Stomach (tissue), 9 donors: ENCODE results near the gene TMEM92. TPM values are rescaled to one million over a fixed set of nuclear protein-coding genes. Genes with fewer than 3 reads are reported as not detected.

Experiments
- DNase-seq, 2 donors: peaks; one replicate each; pipeline versions ENCODE4 v3.0.0 to v3.0.0-alpha.2; 2013 to 2019
- H3K27ac ChIP-seq, 5 donors: fragments of 200-600 bp in 4 of 5; sonication (generic) in 4 of 5; one replicate each; pipeline ENCODE4 v1.5.1; 2013 to 2019; ENCODE audit warnings: mild to moderate bottlenecking in 1 of 5, moderate library complexity in 1 of 5
- H3K27me3 ChIP-seq, 3 donors: fragments of 200-600 bp; sonication (generic); one replicate each; pipeline ENCODE4 v1.5.1; 2017 to 2019; ENCODE audit warnings: mixed run types in 1 of 3
- H3K36me3 ChIP-seq, 4 donors: fragments of 200-600 bp; sonication (generic); 1 replicate in 3 of 4; 2 replicates in 1 of 4; pipeline ENCODE4 v1.5.1; 2016 to 2019
- H3K4me1 ChIP-seq, 4 donors: fragments of 200-600 bp; sonication (generic); one replicate each; pipeline ENCODE4 v1.5.1; 2016 to 2019
- H3K4me3 ChIP-seq, 4 donors: fragments of 200-600 bp; sonication (generic) in 3 of 4; one replicate each; pipeline ENCODE4 v1.5.1; 2016 to 2019; ENCODE audit warnings: mild to moderate bottlenecking in 1 of 4
- H3K9me3 ChIP-seq, 4 donors: fragments of 200-600 bp; sonication (generic); one replicate each; pipeline ENCODE4 v1.5.1; 2016 to 2019
- EP300 ChIP-seq: sonication (generic); formaldehyde crosslinking; IDR thresholded peaks from one replicate; pipeline ENCODE4 v1.6.1; 2017; ENCODE audit warnings: antibody characterized with exemption
- POLR2A ChIP-seq, 4 donors: fragments of 450-650 bp; IDR thresholded peaks; one replicate each; pipeline ENCODE4 v1.6.1; 2016; ENCODE audit warnings: antibody characterized with exemption in 4 of 4, control low read depth in 2 of 4, mild to moderate bottlenecking in 1 of 4, moderate library complexity in 1 of 4
- POLR2AphosphoS5 ChIP-seq, 3 donors: sonication (generic); formaldehyde crosslinking; IDR thresholded peaks; one replicate each; pipeline ENCODE4 v1.6.1; 2016; ENCODE audit warnings: antibody characterized with exemption in 3 of 3
- WGBS, 5 donors: extraction: QIAGEN DNeasy Blood & Tissue Kit in 3 of 5; methylation state at CpG; one replicate each; pipeline versions ENCODE4 v1.1.5 to v1.1.7; 2013 to 2018; 5-methylcytosine and 5-hydroxymethylcytosine counted together
- intact Hi-C: fragments of 100-400 bp; cut with DNase I; formaldehyde crosslinking; loops from one replicate; pipeline ENCODE4 v1.15.1; 2023; ENCODE audit warnings: low total_unique reads
- polyA plus RNA-seq, 3 donors: library from polyadenylated mRNA; stranded (reverse); fragments of 200-250 nt; gene quantifications; one replicate each; pipeline ENCODE4 v1.2.3, GENCODE V29; 2013
- total RNA-seq, 5 donors: library from RNA; depleted of rRNA; stranded (reverse); fragments of >200 nt; gene quantifications; one replicate each; pipeline versions ENCODE4 v1.1.0 to v1.2.3, GENCODE V29; 2014 to 2016
- TF ChIP-seq, protein P1 (sequence below), 7 experiments: fragments of 450-650 bp in 4 of 7; fragments of 200-600 bp in 3 of 7; sonication (generic) in 3 of 7; IDR thresholded peaks; one replicate each; pipeline ENCODE4 v1.5.1; 2016 to 2019; ENCODE audit warnings: antibody characterized with exemption in 7 of 7, control low read depth in 2 of 7, mild to moderate bottlenecking in 1 of 7
- donor health status: healthy with polysubstance abuse.
- donor health status: Bipolar disorder and iron deficiency.
- donor health status: healthy.

Gene TMEM92
- total and polyA plus RNA-seq, 8 donors, result 2.7 to 24.9 (median 10.8) TPM

DNA sequence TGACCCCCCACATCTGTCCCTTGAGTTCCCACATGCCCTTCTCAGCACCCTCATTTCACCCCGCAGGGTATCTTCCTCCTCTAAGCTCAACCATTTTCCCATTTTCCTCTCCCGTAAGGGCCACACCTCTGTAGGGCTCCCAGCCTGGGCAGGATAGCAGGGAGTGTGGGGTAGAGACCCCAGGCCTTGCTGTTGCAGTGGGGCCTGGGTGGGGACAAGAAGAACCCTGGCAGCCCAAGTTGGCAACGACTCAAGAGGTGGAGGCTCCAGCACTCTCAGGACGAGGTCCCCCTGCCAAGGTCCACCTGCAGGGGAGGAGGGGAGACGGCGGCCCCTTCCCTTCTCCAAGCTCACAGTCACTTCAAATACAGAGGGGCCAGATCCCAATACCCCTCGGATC is 2.0 kb upstream of the TMEM92 start:
- Histone ChIP-seq H3K4me3 (peak overlapping the region; percentile 58 to 73 (median 66)), H3K27me3 (peaks cover 0 to 24% (median 5%) of the 10 kb centered on the region in 3 donors), H3K27ac (peak overlapping the region; percentile 46 to 88 (median 84)), H3K9me3 (no peaks in the 10 kb centered on the region), H3K36me3 (no peaks in the 10 kb centered on the region), H3K4me1 (peaks cover 25 to 79% (median 59%) of the 10 kb centered on the region in 4 donors)
- DNase-seq, result no peak
- intact Hi-C loops, result loop anchor here (5.0 kb wide), 1 partner anchor 70 kb away; the partner anchor contains the start of gene COL1A1
- TF ChIP-seq EP300, result no peak
- TF ChIP-seq, protein P1, sequence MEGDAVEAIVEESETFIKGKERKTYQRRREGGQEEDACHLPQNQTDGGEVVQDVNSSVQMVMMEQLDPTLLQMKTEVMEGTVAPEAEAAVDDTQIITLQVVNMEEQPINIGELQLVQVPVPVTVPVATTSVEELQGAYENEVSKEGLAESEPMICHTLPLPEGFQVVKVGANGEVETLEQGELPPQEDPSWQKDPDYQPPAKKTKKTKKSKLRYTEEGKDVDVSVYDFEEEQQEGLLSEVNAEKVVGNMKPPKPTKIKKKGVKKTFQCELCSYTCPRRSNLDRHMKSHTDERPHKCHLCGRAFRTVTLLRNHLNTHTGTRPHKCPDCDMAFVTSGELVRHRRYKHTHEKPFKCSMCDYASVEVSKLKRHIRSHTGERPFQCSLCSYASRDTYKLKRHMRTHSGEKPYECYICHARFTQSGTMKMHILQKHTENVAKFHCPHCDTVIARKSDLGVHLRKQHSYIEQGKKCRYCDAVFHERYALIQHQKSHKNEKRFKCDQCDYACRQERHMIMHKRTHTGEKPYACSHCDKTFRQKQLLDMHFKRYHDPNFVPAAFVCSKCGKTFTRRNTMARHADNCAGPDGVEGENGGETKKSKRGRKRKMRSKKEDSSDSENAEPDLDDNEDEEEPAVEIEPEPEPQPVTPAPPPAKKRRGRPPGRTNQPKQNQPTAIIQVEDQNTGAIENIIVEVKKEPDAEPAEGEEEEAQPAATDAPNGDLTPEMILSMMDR (IDR thresholded peaks at IDR 0.05), result no peak
- no peak for TF ChIP-seq POLR2A (IDR thresholded peaks at IDR 0.05)
- no peak for TF ChIP-seq POLR2AphosphoS5 (IDR thresholded peaks at IDR 0.05)
- WGBS, 5 donors, result 37 to 52% (median 46%) methylated on average over 6 to 7 of the region's 7 CpGs

DNA sequence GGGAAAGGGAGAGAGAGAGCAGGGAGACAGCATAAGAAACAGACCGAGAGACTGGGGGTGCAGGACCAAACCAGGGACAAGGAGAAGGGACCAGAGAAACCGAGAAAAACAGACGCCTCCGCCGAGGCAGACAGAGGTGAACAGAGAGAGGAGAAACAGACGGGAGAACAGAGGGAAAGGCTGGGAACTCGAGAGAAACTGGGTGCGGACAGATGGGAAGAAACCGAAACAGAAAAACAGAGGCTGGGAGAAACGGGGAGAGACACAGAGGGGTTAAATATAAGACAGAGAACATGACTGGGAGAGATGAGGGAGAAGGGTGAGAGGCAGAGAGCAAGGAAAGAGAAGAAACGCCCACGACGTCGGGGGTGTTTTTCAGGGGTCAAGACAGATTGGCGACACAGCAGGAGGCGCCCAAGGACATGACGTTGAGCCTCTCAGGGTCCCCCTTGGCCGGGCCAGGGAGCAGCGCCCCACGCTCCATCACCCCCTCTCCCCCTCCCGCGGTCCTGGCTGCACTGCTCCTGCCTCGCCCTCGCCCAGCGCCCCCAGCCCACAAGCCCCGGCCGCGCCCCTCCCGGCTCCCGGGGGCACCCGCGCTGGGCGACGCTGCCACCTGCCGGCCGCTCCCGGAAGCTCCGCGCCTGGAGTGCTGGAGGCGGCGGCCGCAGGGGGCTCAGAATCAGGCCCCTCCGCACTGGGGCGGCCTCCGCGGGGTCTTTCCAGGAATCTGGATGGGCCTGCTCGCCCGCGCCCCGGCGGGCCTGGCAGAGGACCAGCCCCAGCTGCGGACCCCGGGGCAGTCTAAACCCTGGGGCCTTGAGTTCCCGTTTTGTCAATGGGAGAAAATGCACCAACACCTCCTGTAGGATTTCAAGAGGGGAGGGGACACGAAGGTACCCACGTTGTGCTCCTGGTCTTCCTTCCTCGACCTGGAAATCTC is 1.3 kb upstream of the TMEM92 start:
- Histone ChIP-seq H3K4me3 (peak overlapping the region; percentile 58 to 73 (median 66)), H3K36me3 (no peaks in the 10 kb centered on the region), H3K4me1 (peaks cover 26 to 79% (median 57%) of the 10 kb centered on the region in 4 donors), H3K9me3 (no peaks in the 10 kb centered on the region), H3K27ac (peak overlapping the region; percentile 48 to 88 (median 84)), H3K27me3 (peaks cover 0 to 29% (median 5%) of the 10 kb centered on the region in 3 donors)
- DNase-seq, result peak; percentile 62 to 85
- intact Hi-C loops, result loop anchor here (5.0 kb wide), 1 partner anchor 71 kb away; the partner anchor contains the start of gene COL1A1
- WGBS, 5 donors, result 2 to 7% (median 4%) methylated on average over 31 to 57 of the region's 57 CpGs
- TF ChIP-seq, protein P1 (IDR thresholded peaks at IDR 0.05), result peak in 5 of 7 experiments; percentile 41 to 97 (median 89)
- no peak for TF ChIP-seq POLR2A (IDR thresholded peaks at IDR 0.05)
- no peak for TF ChIP-seq POLR2AphosphoS5 (IDR thresholded peaks at IDR 0.05)

- 62 to 70% (median 65%) methylated on average over 8 of the region's 8 CpGs for WGBS, 5 donors
- H3K4me1 ChIP-seq, result peaks cover 29 to 86% (median 60%) of the 10 kb centered on the region in 4 donors
Observed at GRCh38 chr17:50273654-50274040, 619 bp upstream of the TMEM92 start.

DNA sequence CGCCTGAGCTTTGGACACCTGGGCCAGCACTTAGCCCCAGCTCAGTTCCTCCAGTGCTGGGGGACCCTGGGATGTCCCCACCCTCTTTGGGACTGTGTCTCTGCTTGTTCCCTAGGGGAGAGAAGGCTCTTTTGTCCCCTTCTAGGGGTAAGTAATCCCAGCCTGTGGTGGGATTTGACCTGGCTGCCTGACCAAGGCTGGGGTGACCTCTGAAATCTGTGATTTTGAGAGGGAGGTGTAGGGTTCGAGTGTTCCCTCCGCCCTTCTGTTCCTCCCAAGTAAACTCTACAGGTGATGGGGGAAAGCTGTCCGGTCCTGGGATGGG is 593 bp downstream of the TMEM92 start:
- WGBS, 5 donors, result 32 to 53% (median 39%) methylated on average over 4 of the region's 4 CpGs
- peaks cover 0 to 29% (median 5%) of the 10 kb centered on the region in 3 donors for H3K27me3 ChIP-seq
- H3K27ac ChIP-seq, result peak overlapping the region; percentile 73 to 88 (median 81)
- peaks cover 0 to 18% (median 6%) of the 10 kb centered on the region in 4 donors for H3K36me3 ChIP-seq
- TF ChIP-seq EP300 (no peak), POLR2A (IDR thresholded peaks at IDR 0.05) (no peak), POLR2AphosphoS5 (IDR thresholded peaks at IDR 0.05) (no peak)
- TF ChIP-seq, protein P1 (IDR thresholded peaks at IDR 0.05), result no peak
- DNase-seq, result no peak
- H3K4me3 ChIP-seq, result peak overlapping the region; percentile 33 to 73 (median 66)
- H3K4me1 ChIP-seq, result peaks cover 33 to 86% (median 57%) of the 10 kb centered on the region in 4 donors
- intact Hi-C loops, result loop anchor here (5.0 kb wide), 1 partner anchor 73 kb away; the partner anchor contains the start of gene COL1A1
- H3K9me3 ChIP-seq, result no peaks in the 10 kb centered on the region

More at GRCh38 chr17:50273654-50274040, 619 bp upstream of the TMEM92 start:
- Histone ChIP-seq H3K4me3 (peak overlapping the region in 3 of 4 donors; percentile 64 to 73 (median 68)), H3K9me3 (no peaks in the 10 kb centered on the region), H3K27me3 (peaks cover 0 to 29% (median 5%) of the 10 kb centered on the region in 3 donors), H3K36me3 (peaks cover 0 to 6% (median under 1%) of the 10 kb centered on the region in 4 donors), H3K27ac (peak overlapping the region in 4 of 5 donors; percentile 81 to 88 (median 85))
- no peak for DNase-seq
- intact Hi-C loops, result loop anchor here (5.0 kb wide), 1 partner anchor 71 kb away; the partner anchor contains the start of gene COL1A1
- TF ChIP-seq, protein P1 (IDR thresholded peaks at IDR 0.05), result no peak
- TF ChIP-seq POLR2A (IDR thresholded peaks at IDR 0.05) (no peak), POLR2AphosphoS5 (IDR thresholded peaks at IDR 0.05) (no peak), EP300 (no peak)
